Stimulated activated CD4-positive, alpha-beta T cell treated with anti-CD3 and anti-CD28 coated beads, Interleukin-4, amount 100 ng/mL, for 1 hour (primary cell): ENCODE data around the gene SNX17.
"Not testable (repeated sequence)": the region's sequence is repeated elsewhere in the genome, so short reads cannot be mapped to it uniquely, and the experiment has no call there.

Experiments
- DNase-seq: peaks from one replicate; pipeline ENCODE4 v3.0.0-alpha.2; 2020

The SNX17 gene

GRCh38 chr2:27400348-27401135, 30.1 kb downstream of the SNX17 start:
- DNase-seq: no peak

- DNase-seq: no peak
These were observed 37.5 kb downstream of the SNX17 start for GRCh38 chr2:27407798-27408491.

- DNase-seq: peak; percentile 18
These were observed 38.3 kb downstream of the SNX17 start for GRCh38 chr2:27408601-27409320.

GRCh38 chr2:27409321-27410073, 39.1 kb downstream of the SNX17 start, which contains the start of gene PPM1G:
Gene PPM1G (minus strand): TSS chr2:27409591. CDS start chr2:27409422, 169 bp downstream.
- DNase-seq: peak; percentile 98

- DNase-seq: no peak
These were observed 42.2 kb downstream of the SNX17 start for GRCh38 chr2:27412419-27413152.

GRCh38 chr2:27416151-27416550, 45.7 kb downstream of the SNX17 start:
- no peak for DNase-seq

GRCh38 chr2:27420996-27421395, 50.6 kb downstream of the SNX17 start:
- DNase-seq: no peak

- DNase-seq: no peak
These were observed 51.3 kb downstream of the SNX17 start for GRCh38 chr2:27421660-27422250.

- no peak for DNase-seq
These were observed 52.5 kb downstream of the SNX17 start for GRCh38 chr2:27422958-27423357.

GRCh38 chr2:27425039-27425438, 54.6 kb downstream of the SNX17 start:
- not testable (repeated sequence) for DNase-seq
